Vagina (tissue), 2 donors: ENCODE measurements around the gene NEDD8. TPM values are rescaled to one million over a fixed set of nuclear protein-coding genes. Genes with fewer than 3 reads are reported as not detected.

ENCODE experiments used
- DNase-seq, 2 donors: peaks; one replicate each; pipeline ENCODE4 v3.0.0-alpha.2; 2017; ENCODE audit errors: extremely low spot score in 2 of 2
- H3K27ac ChIP-seq: fragments of 200-600 bp; sonication (generic); one replicate; pipeline ENCODE4 v1.5.1; 2019
- H3K27me3 ChIP-seq: fragments of 200-600 bp; sonication (generic); one replicate; pipeline ENCODE4 v1.5.1; 2019
- H3K36me3 ChIP-seq, 2 donors: fragments of 200-600 bp; sonication (generic); one replicate each; pipeline ENCODE4 v1.5.1; 2017 to 2019
- H3K4me1 ChIP-seq: fragments of 200-600 bp; sonication (generic); one replicate; pipeline ENCODE4 v1.5.1; 2019
- H3K4me3 ChIP-seq, 2 donors: fragments of 200-600 bp; sonication (generic); 1 replicate in 1 of 2; 2 replicates in 1 of 2; pipeline ENCODE4 v1.5.1; 2016 to 2019
- H3K9me3 ChIP-seq: fragments of 200-600 bp; sonication (generic); one replicate; pipeline ENCODE4 v1.5.1; 2019
- POLR2A ChIP-seq, 2 donors: fragments of 450-650 bp; IDR thresholded peaks; one replicate each; pipeline ENCODE4 v1.6.1; 2017; ENCODE audit warnings: antibody characterized with exemption in 2 of 2, mild to moderate bottlenecking in 2 of 2, moderate library complexity in 2 of 2
- POLR2AphosphoS5 ChIP-seq, 2 donors: sonication (generic); formaldehyde crosslinking; IDR thresholded peaks; one replicate each; pipeline ENCODE4 v1.9.0; 2017; ENCODE audit warnings: antibody characterized with exemption in 2 of 2, mild to moderate bottlenecking in 2 of 2, low read depth in 1 of 2; ENCODE audit not compliant: insufficient read depth in 1 of 2
- intact Hi-C: fragments of 100-400 bp; cut with DNase I; formaldehyde crosslinking; loops from one replicate; pipeline ENCODE4 v1.15.1; 2023
- total RNA-seq: library from RNA; depleted of rRNA; stranded (reverse); fragments of >200 nt; gene quantifications from one replicate; pipeline ENCODE4 v1.2.3, GENCODE V29; 2016
- TF ChIP-seq, protein P1 (sequence below), 3 experiments: fragments of 450-650 bp in 2 of 3; fragments of 200-600 bp in 1 of 3; sonication (generic) in 1 of 3; IDR thresholded peaks; one replicate each; pipeline ENCODE4 v1.5.1; 2017 to 2019; ENCODE audit warnings: antibody characterized with exemption in 3 of 3, mild to moderate bottlenecking in 2 of 3, moderate library complexity in 2 of 3

Gene NEDD8
- total RNA-seq, 1 donor from 2014 or later = 140 TPM

GRCh38 chr14:24237463-24237955, 5.3 kb upstream of the NEDD8 start:
- Histone ChIP-seq H3K36me3 (peaks cover 0 to 54% of the 10 kb centered on the region in 2 donors), H3K9me3 (no peaks in the 10 kb centered on the region), H3K27me3 (no peaks in the 10 kb centered on the region), H3K4me1 (peaks cover 56% of the 10 kb centered on the region), H3K27ac (no peak overlapping the region), H3K4me3 (no peak overlapping the region)
- no peak for TF ChIP-seq POLR2A (IDR thresholded peaks at IDR 0.05)
- no peak for TF ChIP-seq POLR2AphosphoS5 (IDR thresholded peaks at IDR 0.05; ENCODE audit: insufficient read depth in 1 of 2, low read depth in 1 of 2)
- TF ChIP-seq, protein P1, sequence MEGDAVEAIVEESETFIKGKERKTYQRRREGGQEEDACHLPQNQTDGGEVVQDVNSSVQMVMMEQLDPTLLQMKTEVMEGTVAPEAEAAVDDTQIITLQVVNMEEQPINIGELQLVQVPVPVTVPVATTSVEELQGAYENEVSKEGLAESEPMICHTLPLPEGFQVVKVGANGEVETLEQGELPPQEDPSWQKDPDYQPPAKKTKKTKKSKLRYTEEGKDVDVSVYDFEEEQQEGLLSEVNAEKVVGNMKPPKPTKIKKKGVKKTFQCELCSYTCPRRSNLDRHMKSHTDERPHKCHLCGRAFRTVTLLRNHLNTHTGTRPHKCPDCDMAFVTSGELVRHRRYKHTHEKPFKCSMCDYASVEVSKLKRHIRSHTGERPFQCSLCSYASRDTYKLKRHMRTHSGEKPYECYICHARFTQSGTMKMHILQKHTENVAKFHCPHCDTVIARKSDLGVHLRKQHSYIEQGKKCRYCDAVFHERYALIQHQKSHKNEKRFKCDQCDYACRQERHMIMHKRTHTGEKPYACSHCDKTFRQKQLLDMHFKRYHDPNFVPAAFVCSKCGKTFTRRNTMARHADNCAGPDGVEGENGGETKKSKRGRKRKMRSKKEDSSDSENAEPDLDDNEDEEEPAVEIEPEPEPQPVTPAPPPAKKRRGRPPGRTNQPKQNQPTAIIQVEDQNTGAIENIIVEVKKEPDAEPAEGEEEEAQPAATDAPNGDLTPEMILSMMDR (IDR thresholded peaks at IDR 0.05) = no peak
- intact Hi-C loops = no loop called here
- no peak for DNase-seq

- Histone ChIP-seq H3K9me3 (no peaks in the 10 kb centered on the region), H3K4me3 (no peak overlapping the region), H3K4me1 (peaks cover 56% of the 10 kb centered on the region), H3K27ac (no peak overlapping the region), H3K36me3 (peaks cover 0 to 54% of the 10 kb centered on the region in 2 donors), H3K27me3 (no peaks in the 10 kb centered on the region)
- no peak for DNase-seq
- no peak for TF ChIP-seq POLR2AphosphoS5 (IDR thresholded peaks at IDR 0.05; ENCODE audit: insufficient read depth in 1 of 2, low read depth in 1 of 2)
- TF ChIP-seq, protein P1 (IDR thresholded peaks at IDR 0.05) = no peak
- no peak for TF ChIP-seq POLR2A (IDR thresholded peaks at IDR 0.05)
- intact Hi-C loops = no loop called here
These were observed 4.7 kb upstream of the NEDD8 start for GRCh38 chr14:24236689-24237462.

DNA sequence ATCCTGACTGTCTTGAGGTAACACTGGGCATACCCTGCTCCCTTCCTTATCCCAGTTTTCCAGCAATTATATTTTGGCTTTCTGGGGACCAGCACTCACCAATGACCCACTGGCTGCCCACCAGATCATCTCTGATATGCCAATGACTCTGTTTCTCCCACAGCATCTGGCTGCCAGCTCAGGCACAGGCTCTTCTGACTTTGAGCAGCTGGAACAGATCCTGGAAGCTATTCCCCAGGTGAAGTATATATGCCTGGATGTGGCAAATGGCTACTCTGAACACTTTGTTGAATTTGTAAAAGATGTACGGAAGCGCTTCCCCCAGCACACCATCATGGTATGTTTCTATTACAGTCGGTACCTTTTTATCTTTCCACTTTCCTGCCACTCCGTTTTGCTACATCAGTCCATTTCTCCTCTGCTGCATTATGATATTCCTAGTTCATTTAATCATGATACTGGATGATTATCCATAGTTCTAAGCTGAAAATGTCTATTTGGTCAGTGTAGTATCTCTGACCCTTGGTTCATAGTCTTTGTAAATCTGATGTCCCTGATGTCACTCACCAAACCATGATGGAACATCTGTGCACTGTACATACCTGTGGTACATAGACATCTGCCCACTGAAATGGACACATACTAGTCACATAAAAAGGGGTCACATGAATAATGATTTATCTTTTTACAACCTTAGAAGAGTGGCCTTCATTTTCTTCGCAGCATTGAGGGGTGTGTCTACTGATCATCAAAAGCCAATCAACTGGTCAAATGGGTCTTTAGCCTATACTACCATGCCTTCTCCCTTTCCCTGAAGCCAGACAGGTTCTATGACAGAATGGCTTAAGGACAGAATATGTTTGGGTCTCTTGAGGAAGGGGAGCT, 3.9 kb upstream of the NEDD8 start:
- no peak overlapping the region for H3K27ac ChIP-seq
- TF ChIP-seq POLR2AphosphoS5 (IDR thresholded peaks at IDR 0.05; ENCODE audit: insufficient read depth in 1 of 2, low read depth in 1 of 2) (no peak), POLR2A (IDR thresholded peaks at IDR 0.05) (no peak)
- TF ChIP-seq, protein P1 (IDR thresholded peaks at IDR 0.05) = no peak

DNA sequence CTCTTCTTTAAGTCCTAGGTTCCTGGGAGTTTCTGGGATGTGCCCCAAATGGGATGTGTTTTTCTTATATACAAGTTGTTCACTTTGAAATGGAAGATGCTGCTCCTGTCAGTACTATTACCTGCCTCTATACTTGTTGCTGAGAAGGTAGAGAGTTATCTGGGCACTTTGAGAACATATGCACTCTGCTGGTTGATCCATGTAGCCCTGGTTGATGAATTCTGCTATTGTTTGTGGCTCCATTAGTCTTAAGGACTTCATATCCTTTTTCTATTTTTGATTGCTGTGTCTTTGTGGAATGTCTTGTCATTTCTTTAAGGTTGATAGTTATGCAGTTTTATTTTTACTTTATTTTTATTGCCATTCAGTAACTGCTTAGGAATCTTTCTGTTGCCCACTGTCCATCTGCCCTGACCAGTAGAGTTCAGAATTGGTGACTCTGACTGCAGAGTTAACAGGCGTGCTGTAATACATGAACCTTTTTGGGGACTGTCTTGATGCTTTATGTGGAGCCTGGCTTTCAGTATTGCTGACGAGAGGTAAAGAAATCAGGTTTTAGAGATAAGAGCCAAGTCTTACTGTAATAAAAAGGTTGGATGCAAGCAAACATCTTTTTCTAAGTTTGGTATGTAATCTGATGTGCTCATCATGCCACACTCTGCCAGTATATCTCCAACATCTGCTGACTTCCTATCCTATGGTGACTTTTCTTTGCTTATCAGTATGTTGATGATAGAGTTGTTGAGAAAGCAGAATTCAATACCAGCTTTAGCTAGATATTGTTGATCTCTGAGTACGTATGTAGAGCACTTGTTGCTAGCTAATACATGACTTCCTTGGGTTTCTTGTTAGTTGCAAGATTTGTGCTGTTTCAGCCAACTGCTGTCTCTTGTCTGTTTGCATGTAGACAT, 2.2 kb upstream of the NEDD8 start:
- H3K27me3 ChIP-seq = no peaks in the 10 kb centered on the region
- no peak for DNase-seq
- no peaks in the 10 kb centered on the region for H3K9me3 ChIP-seq
- H3K4me1 ChIP-seq = peaks cover 46% of the 10 kb centered on the region
- H3K36me3 ChIP-seq = peaks cover 0 to 35% of the 10 kb centered on the region in 2 donors
- H3K4me3 ChIP-seq = no peak overlapping the region
- intact Hi-C loops = no loop called here
- TF ChIP-seq POLR2A (IDR thresholded peaks at IDR 0.05) = no peak
- no peak for TF ChIP-seq POLR2AphosphoS5 (IDR thresholded peaks at IDR 0.05; ENCODE audit: insufficient read depth in 1 of 2, low read depth in 1 of 2)
- TF ChIP-seq, protein P1 (IDR thresholded peaks at IDR 0.05) = no peak
- H3K27ac ChIP-seq = no peak overlapping the region

More for the DNA sequence above, 3.9 kb upstream of the NEDD8 start:
- Histone ChIP-seq H3K36me3 (peaks cover 0 to 52% of the 10 kb centered on the region in 2 donors), H3K4me3 (no peak overlapping the region), H3K27me3 (no peaks in the 10 kb centered on the region), H3K9me3 (no peaks in the 10 kb centered on the region), H3K4me1 (peaks cover 56% of the 10 kb centered on the region)
- DNase-seq = no peak
- intact Hi-C loops = no loop called here
